ENCODE results near the gene RAB11B.
"Not testable (repeated sequence)": the region's sequence is repeated elsewhere in the genome, so short reads cannot be mapped to it uniquely, and the experiment has no call there.

The RAB11B gene

GRCh38 chr19:8393871-8394250 lies 3.7 kb downstream of the RAB11B start:
- no peak for DNase-seq (ENCODE audit: low spot score)

- no peak for DNase-seq (ENCODE audit: low spot score)
Observed at GRCh38 chr19:8395621-8396082, 5.5 kb downstream of the RAB11B start.

- DNase-seq (ENCODE audit: low spot score), result no peak
Observed at GRCh38 chr19:8396185-8396562, 6.0 kb downstream of the RAB11B start.

DNA sequence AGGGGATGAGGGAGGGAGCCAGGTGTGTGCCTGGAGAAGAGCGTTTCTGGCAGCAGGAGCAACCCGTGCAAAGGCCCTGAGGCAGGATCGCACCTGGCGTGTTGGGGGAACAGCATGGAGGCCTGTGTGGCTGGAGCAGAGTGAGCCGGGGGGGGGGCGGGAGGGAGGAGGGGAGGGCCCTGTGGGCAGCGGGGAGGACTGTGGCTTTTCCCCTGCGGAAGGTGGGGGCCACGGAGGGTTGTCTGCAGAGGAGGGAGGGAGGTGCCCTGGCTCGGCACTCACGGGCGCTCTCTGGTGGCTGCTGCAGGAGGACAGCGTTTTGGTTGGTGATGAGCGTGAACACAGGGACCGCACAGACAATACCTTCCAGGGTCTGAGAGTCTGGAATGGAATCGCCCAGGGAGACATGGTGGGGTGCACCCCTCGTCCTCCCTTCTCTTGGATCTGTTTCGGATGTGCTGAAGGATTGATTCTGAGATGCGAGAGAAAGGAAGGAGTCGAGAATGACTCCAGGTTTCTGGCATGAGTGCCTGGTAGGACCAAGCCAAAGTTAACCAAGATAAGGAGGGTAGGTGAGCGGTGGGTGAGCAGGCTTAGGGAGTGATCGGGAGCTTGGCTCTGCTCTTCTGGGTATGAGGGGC lies 6.5 kb downstream of the RAB11B start:
- DNase-seq (ENCODE audit: low spot score), result peak; percentile 50

DNA sequence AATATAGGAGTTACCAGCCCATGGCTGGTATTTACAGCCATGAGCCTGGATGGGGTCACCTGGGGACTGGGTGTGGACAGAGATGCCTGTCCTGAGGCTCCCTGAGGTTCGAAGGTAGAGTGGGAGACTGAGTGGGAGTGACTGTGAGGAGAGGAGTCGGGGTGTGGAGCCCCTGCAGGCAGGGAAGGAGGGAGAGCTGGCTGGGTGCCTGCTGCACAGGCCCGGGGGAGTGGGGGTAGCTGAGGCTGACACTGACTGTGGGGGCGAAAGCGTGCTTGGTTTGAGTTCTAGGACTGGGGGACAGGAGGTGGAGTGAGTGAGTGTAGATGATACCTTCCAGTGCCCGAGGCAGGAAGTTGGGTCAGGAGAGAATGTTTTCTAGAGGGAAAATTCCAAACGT lies 7.1 kb downstream of the RAB11B start:
- no peak for DNase-seq (ENCODE audit: low spot score)

- no peak for DNase-seq (ENCODE audit: low spot score)
Observed at GRCh38 chr19:8397746-8398310, 7.7 kb downstream of the RAB11B start.

- no peak for DNase-seq (ENCODE audit: low spot score)
Observed at GRCh38 chr19:8398311-8398771, 8.2 kb downstream of the RAB11B start.

- no peak for DNase-seq (ENCODE audit: low spot score)
Observed at GRCh38 chr19:8399681-8400188, 9.6 kb downstream of the RAB11B start.

- DNase-seq (ENCODE audit: low spot score), result no peak
Observed at GRCh38 chr19:8401981-8402411, 11.8 kb downstream of the RAB11B start.

GRCh38 chr19:8403098-8403819 lies 13.1 kb downstream of the RAB11B start:
- DNase-seq (ENCODE audit: low spot score), result no peak

- DNase-seq (ENCODE audit: low spot score), result no peak
Observed at GRCh38 chr19:8403820-8404109, 13.6 kb downstream of the RAB11B start.

- no peak for DNase-seq (ENCODE audit: low spot score)
Observed at GRCh38 chr19:8404391-8405151, 14.4 kb downstream of the RAB11B start.

GRCh38 chr19:8410718-8411117 lies 20.6 kb downstream of the RAB11B start:
- DNase-seq (ENCODE audit: low spot score), result not testable (repeated sequence)

DNA sequence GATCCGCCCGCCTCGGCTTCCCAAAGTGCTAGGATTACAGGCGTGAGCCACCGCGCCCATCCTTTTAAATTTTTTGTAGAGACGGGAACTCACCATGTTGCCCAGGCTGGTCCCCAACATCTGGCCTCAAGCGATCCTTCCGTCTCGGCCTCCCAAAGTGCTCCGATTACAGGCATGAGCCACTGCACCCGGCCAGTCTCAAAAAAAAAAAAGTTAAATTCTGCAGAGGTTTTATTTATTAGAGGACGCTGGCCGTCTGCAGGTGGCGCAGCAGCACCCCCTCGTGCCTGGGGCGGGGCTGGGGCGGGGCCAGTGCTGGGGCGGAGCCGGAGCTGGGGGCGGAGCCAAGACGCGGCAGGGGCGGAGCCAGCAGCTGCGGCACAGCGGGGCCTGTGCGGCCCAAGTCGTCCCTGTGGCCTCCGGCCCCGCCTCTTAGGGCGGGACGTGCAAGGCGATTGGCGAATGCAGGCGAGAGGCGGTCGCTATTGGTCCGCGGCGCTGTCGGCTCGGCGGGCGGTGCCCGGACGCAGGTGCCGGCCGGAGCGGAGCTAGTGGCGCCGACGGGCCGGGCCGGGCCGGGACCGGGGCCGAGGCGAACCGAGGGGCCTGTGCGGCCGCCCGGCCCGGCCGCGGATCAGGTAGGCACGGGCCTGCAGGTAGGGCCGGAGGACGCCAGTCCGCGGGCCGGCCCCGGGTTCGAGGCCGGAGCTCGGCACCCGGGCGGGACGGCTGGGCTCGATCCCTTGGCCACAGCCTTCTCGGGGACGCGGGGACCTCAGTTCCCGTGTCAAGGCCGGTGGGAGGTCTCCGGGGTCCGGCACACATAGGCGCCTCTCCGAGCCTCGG lies 22.8 kb downstream of the RAB11B start, which contains the start of gene MARCHF2:
MARCHF2 (plus strand) TSS at position 523 of the 846 bp plus-strand sequence. CDS start 8,536 bp downstream, outside the sequence.
- DNase-seq (ENCODE audit: low spot score), result peak; percentile 95

- no peak for DNase-seq (ENCODE audit: low spot score)
Observed at GRCh38 chr19:8413629-8413995, 23.5 kb downstream of the RAB11B start.

DNA sequence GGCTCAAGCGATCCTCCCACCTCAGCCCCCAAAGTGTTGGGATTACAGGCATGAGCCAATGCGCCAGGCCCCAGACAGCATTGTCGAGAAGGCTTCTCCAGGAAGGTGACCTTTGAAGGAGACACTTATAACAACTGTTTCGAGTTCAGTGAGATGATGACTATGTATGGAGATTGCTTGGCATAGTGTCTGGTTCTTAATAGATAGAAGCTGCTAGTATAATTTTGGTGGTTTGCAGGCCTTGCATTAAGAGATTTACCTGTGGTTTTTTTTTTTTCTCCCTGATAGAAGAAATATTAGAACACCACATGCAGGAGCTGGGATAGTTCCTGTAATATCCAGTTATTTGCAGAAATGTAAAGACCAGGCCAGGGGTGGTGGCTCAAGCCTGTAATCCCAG lies 26.6 kb downstream of the RAB11B start:
- no peak for DNase-seq (ENCODE audit: low spot score)

DNA sequence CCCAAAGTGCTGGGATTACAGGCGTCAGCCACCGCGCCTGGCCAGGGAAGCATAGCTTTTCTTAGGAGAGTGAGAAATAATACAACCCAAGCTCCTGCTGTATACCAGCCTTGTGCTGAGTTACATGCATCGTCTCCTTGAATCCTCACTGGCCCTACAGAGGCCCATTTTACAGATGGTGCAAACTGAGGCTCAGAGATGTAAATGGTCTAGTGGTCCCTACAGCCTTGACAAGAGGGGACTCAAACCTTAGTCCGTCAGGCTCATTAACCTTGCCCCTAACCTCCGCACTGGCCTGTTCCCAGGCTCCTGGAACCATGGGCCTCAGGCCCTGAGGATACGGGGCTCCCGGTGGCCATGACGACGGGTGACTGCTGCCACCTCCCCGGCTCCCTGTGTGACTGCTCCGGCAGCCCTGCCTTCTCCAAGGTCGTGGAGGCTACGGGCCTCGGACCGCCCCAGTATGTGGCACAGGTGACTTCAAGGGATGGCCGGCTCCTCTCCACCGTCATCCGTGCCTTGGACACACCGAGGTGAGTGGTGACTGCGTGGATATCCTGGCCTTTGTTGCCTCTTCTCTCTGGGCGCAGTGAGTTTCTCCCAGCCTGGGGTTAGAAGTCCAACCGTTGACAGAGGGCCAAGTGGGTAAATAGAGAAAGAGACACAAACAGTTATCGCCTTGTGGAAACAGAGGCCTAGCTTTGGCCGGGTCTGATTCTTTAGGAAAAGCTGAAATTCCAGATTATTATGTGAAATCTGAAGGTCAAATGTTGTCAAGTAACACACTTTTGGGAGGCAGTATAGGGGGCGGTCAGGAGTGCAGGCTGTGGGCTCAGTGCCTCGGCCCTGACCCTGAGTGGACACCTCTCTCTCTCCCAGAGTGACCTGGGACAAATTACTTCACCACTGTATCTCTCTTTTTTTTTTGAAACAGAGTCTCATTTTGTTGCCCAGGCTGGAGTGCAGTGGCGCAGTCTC lies 31.6 kb downstream of the RAB11B start:
- DNase-seq (ENCODE audit: low spot score), result no peak

DNA sequence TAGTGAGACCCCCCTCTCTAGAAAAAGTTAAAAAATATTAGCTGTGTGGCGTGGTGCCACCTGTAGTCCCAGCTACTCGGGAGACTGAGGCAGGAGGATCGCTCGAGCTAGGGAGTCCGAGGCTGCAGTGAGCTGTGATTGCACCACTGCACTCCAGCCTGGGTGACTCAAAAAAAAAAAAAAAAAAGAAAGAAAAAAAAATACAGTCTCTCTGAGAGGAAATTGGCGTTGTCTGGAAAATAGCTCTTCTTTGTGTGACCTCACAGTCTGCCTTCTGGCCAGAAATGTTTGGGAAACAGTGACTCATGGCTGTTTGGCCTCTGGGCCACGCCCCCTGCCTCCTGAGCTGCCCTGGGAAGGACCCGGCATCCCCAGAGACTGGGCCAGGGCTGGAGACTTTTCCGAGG lies 33.7 kb downstream of the RAB11B start:
- no peak for DNase-seq (ENCODE audit: low spot score)

GRCh38 chr19:8425331-8425730 lies 35.2 kb downstream of the RAB11B start:
- DNase-seq (ENCODE audit: low spot score), result not testable (repeated sequence)

DNA sequence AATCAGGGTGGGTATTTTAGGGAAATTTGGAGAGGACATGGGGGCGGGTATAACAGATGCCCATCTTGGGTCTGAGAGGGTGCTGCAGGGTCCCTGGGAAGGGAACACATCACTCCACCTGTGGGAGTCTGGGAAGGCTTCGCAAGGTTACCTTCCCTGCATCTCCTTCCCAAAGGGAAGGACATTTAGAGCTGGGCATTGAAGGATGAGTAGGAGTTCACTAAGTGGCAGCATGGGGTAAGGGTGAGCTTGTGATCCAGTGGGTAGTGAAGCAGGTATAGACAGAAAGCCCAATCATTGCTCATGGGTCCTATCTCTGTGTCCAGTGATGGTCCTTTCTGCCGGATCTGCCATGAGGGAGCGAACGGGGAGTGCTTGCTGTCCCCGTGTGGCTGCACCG lies 36.1 kb downstream of the RAB11B start:
- DNase-seq (ENCODE audit: low spot score), result no peak

Data from CD4-positive, alpha-beta T cell treated with Interleukin-6 at 100 ng/mL for 8 hours (primary cell).